ENCODE results near the gene KLHL29.

DNA sequence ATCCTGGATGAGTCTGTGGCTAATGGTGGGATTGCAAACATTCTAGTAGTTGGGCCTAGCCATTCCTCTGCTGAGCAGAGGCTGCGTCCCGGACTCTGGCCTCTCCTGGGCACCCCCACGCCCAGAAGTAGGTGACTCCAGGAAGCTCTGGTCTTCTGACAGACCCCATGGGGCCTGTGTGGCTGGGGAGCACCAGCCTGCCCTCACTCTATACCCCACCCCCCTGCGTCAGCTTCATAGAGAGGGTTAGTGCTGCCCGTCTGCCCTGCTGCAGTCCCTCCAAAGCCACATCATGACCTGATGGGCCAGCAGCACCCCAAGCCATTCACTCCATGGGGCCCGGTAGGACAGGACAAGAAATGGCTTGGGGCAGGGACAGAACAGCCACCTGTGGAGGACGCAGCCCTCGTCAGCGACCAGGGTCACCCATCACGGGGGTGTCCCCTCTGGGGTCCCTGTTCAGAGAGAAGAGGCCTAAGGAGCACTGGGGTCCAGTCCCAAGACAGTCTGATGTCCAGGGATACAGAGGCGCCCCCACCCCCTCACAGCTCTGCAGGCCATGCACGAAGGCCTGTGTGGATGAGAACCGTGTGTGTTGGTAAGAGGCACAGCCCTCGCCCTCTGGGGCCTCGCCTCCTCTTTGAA lies 303.6 kb downstream of the KLHL29 start:
- TF ChIP-seq, protein P1, sequence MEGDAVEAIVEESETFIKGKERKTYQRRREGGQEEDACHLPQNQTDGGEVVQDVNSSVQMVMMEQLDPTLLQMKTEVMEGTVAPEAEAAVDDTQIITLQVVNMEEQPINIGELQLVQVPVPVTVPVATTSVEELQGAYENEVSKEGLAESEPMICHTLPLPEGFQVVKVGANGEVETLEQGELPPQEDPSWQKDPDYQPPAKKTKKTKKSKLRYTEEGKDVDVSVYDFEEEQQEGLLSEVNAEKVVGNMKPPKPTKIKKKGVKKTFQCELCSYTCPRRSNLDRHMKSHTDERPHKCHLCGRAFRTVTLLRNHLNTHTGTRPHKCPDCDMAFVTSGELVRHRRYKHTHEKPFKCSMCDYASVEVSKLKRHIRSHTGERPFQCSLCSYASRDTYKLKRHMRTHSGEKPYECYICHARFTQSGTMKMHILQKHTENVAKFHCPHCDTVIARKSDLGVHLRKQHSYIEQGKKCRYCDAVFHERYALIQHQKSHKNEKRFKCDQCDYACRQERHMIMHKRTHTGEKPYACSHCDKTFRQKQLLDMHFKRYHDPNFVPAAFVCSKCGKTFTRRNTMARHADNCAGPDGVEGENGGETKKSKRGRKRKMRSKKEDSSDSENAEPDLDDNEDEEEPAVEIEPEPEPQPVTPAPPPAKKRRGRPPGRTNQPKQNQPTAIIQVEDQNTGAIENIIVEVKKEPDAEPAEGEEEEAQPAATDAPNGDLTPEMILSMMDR (conservative IDR thresholded peaks at IDR 0.05; ENCODE audit: low read depth in 2 of 2) = no peak
- TF ChIP-seq EZH2 (IDR thresholded peaks at IDR 0.05; ENCODE audit: low read depth, unreplicated experiment) (no peak), JUNB (IDR thresholded peaks at IDR 0.05; ENCODE audit: unreplicated experiment) (no peak), ZNF331 (CRISPR knock-in tag; IDR thresholded peaks at IDR 0.05; ENCODE audit: low read depth) (no peak), POLR2AphosphoS5 (IDR thresholded peaks at IDR 0.05; ENCODE audit: low read depth) (no peak), EZH2phosphoT487 (IDR thresholded peaks at IDR 0.05; ENCODE audit: unreplicated experiment) (no peak), CREB1 (CRISPR knock-in tag; IDR thresholded peaks at IDR 0.05; ENCODE audit: low read depth) (no peak), ZNF114 (CRISPR knock-in tag; IDR thresholded peaks at IDR 0.05) (no peak), NANOG (IDR thresholded peaks at IDR 0.05; ENCODE audit: borderline replicate concordance) (no peak)
- TF ChIP-seq, protein P2, sequence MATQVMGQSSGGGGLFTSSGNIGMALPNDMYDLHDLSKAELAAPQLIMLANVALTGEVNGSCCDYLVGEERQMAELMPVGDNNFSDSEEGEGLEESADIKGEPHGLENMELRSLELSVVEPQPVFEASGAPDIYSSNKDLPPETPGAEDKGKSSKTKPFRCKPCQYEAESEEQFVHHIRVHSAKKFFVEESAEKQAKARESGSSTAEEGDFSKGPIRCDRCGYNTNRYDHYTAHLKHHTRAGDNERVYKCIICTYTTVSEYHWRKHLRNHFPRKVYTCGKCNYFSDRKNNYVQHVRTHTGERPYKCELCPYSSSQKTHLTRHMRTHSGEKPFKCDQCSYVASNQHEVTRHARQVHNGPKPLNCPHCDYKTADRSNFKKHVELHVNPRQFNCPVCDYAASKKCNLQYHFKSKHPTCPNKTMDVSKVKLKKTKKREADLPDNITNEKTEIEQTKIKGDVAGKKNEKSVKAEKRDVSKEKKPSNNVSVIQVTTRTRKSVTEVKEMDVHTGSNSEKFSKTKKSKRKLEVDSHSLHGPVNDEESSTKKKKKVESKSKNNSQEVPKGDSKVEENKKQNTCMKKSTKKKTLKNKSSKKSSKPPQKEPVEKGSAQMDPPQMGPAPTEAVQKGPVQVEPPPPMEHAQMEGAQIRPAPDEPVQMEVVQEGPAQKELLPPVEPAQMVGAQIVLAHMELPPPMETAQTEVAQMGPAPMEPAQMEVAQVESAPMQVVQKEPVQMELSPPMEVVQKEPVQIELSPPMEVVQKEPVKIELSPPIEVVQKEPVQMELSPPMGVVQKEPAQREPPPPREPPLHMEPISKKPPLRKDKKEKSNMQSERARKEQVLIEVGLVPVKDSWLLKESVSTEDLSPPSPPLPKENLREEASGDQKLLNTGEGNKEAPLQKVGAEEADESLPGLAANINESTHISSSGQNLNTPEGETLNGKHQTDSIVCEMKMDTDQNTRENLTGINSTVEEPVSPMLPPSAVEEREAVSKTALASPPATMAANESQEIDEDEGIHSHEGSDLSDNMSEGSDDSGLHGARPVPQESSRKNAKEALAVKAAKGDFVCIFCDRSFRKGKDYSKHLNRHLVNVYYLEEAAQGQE (IDR thresholded peaks at IDR 0.05; ENCODE audit: unreplicated experiment) = no peak
- TF ChIP-seq, protein P3, sequence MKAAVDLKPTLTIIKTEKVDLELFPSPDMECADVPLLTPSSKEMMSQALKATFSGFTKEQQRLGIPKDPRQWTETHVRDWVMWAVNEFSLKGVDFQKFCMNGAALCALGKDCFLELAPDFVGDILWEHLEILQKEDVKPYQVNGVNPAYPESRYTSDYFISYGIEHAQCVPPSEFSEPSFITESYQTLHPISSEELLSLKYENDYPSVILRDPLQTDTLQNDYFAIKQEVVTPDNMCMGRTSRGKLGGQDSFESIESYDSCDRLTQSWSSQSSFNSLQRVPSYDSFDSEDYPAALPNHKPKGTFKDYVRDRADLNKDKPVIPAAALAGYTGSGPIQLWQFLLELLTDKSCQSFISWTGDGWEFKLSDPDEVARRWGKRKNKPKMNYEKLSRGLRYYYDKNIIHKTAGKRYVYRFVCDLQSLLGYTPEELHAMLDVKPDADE (IDR thresholded peaks at IDR 0.05) = no peak
